SKM-1 treated with dmso at 0.1 percent for 144 hours (cell line): ENCODE results near the gene MROH7.

Experiments
- DNase-seq: peaks from one replicate; lab custom pipeline; 2025; ENCODE audit not compliant: unreplicated experiment; lab: John Stamatoyannopoulos, UW

MROH7 gene

DNA sequence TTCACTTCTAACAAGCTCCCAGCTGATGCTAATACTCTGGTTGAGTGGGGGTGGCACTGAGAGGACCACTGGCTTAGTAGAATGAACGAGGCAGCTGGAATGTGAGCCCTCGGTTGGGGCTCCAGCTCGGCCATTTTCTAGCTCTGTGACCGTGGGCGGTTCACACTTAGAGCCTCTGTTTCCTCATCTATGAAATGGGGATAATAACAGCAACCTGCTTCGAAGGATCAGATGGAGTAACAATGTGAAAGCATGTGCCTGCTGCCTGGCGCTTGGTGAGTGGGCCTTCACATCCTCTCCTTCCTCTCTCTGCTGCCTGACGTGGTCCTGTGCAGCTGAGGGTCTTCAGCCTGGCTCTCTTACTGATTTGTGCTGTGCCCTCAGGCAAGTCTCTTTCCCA lies 53.2 kb downstream of the MROH7 start:
- DNase-seq = no peak

DNA sequence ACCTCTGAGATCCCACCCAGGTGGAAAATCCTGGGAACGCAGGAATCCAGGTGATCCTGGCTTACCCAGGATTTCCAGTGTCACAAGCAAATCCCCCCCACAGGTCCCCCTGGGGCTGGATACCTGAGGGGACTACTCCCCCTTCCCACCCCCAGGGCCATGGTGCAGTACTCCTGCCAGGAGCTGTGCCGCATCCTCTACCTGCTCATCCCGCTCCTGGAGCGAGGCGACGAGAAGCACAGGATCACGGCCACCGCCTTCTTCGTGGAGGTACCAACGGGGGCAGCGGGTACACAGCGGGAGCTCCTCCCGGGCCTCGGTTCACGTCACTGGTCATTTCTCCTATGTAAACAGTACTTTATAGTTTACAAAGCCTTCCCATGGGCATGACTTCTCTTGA lies 53.6 kb downstream of the MROH7 start:
- DNase-seq = no peak

DNA sequence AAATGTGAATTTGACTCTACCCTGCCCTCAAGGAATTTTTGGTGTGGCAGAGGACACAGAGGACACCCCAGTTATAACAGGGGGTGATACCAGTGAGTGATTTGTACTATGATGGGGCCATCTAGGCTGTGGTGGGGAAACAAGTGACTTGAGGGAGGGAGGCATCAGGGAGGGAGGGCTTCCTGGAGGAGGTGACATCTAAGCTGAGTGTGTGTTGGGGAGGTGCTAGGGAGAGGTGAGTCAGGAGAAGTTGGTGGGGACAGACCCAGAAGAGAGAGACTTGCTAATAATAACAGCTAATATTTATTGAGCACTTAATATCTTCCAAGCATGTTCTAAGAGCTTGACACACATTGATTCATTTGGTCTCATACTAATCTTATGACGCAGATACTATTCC lies 54.2 kb downstream of the MROH7 start:
- no peak for DNase-seq

DNA sequence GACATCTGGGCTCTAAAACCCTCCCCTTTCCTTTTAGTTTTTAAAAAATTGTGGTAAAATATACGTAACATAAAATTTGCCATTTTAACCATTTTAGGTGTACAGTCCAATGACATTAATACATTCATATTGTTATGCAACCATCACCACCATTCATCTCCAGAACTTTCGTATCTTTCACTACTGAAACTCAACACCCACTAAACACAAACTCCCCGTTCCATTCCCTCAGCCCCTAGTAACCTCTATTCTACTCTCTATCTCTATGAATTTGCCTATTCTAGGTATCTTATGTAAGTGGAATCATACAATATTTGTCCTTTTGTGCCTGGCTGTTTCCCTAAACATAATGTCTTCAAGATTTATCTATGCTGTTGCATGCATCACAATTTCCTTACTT lies 54.7 kb downstream of the MROH7 start:
- no peak for DNase-seq

DNA sequence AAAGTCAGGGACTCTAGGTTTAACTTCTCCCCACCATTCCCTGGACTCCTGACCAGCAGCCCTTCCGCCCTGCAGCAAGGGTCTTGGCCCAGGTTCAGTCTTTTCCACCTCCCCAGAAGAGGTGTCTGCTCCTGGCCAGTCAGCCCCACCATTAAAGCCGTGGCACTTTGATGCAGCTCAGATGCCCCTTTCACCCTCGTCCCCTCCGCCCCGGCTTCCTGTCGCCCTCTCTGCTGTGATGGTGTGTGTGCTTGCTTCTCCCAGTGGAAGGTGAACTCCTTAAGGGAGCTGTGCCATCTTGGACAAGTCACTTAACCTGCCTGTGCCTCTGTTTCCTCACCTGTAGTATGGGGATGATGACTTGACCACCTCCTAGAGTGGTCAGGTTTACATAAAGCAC lies 56.3 kb downstream of the MROH7 start:
- no peak for DNase-seq

DNA sequence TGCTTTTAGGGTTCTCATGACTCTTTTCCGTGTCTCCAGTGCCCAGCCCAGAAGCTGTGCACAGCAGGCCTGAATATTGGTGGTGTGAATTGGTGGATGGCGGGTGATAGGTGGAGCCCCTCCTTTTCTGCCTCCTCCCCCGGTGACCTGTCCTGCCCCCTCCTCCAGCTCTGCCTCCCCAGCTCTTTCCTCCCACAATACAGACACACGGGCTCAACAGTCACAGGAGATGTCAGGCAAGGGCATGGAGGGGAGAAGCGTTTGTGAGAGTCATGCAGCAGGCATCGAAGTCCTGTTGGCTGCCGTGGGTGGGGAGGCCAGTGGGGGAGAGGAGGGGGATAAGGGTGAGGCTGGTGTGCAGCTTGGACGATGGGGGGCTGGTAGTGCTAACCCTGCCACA lies 56.8 kb downstream of the MROH7 start:
- DNase-seq = no peak

GRCh38 chr1:54699936-54700525 lies 58.4 kb downstream of the MROH7 start:
- no peak for DNase-seq

DNA sequence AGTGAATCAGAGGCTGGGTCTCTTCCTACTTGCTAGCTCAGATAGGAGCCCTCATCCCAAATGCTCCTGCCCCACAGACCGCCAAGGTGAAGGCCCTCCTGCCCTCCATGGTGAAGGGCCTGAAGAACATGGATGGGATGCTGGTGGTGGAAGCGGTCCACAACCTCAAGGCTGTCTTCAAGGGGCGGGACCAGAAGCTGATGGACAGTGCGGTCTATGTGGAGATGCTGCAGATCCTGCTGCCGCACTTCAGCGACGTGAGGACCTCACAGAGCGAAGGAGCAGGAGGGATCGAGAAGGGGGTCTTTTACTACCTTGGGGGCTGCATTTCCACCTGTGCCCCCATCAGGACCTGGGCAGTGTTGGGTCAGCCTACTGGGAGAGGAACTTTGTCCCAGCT lies 59.5 kb downstream of the MROH7 start:
- DNase-seq = no peak

GRCh38 chr1:54701996-54702395 lies 60.4 kb downstream of the MROH7 start:
- DNase-seq = no peak

DNA sequence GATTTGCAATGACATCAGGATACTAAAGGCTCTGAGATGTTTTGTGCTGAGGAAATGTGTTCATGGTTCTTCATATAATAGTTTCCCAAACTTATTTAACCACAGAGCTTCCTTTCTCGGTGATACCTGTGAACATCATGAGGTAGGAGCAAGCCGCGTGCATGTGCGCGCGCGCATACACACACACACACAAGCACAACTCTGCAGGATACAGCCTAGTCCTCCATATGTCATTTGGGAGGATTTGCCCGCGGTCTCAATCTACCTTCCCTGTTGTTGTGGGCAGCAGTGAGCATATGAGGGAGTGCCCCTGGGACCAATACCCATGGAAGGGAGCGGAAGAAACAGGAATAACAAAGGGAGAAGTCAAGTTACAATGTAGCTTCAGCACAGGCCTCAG lies 61.9 kb downstream of the MROH7 start:
- DNase-seq = no peak

- DNase-seq = no peak
Observed at GRCh38 chr1:54705153-54705552, 63.6 kb downstream of the MROH7 start.

GRCh38 chr1:54706419-54706818 lies 64.8 kb downstream of the MROH7 start:
- DNase-seq = no peak

- DNase-seq = no peak
Observed at GRCh38 chr1:54708385-54708784, 66.8 kb downstream of the MROH7 start.

- no peak for DNase-seq
Observed at GRCh38 chr1:54709547-54710292, 68.1 kb downstream of the MROH7 start.

- no peak for DNase-seq
Observed at GRCh38 chr1:54710434-54710833, 68.8 kb downstream of the MROH7 start.

DNA sequence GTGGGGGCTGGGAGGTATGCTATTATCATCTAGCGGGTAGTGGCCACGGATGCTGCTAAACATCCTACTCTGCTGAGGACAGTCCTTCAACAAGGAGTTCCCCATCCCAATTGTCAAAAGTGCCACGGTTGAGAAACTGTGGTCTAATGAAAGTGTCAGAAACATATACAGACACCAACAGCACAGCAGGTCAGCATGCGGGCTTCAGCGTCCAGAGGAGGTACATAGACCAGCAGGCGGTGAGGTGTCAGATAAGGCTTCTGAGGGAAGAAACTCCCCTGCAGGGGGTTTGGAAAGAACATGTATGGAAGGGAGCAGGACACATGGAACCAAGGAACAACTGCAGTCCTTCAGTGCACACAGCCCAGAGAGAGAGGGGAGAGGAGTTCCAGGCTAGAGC lies 69.3 kb downstream of the MROH7 start:
- DNase-seq = no peak

DNA sequence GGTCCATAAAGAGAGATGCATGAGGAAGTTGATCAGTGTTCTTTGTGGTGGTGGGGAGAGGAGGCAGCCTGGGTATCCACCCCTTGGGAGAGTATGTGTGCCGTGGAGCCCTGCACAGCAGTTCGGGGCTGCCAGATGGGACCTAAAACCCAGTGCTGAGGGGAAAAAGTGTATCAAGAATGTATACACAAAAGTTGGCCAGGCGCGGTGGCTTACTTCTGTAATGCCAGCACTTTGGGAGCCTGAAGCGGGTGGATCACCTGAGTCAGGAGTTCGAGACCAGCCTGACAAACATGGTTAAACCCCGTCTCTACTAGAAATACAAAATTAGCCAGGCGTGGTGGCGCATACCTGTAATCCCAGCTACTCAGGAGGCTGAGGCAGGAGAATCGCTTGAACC lies 70.0 kb downstream of the MROH7 start:
- no peak for DNase-seq

GRCh38 chr1:54714881-54715492 lies 73.4 kb downstream of the MROH7 start:
- DNase-seq = no peak

DNA sequence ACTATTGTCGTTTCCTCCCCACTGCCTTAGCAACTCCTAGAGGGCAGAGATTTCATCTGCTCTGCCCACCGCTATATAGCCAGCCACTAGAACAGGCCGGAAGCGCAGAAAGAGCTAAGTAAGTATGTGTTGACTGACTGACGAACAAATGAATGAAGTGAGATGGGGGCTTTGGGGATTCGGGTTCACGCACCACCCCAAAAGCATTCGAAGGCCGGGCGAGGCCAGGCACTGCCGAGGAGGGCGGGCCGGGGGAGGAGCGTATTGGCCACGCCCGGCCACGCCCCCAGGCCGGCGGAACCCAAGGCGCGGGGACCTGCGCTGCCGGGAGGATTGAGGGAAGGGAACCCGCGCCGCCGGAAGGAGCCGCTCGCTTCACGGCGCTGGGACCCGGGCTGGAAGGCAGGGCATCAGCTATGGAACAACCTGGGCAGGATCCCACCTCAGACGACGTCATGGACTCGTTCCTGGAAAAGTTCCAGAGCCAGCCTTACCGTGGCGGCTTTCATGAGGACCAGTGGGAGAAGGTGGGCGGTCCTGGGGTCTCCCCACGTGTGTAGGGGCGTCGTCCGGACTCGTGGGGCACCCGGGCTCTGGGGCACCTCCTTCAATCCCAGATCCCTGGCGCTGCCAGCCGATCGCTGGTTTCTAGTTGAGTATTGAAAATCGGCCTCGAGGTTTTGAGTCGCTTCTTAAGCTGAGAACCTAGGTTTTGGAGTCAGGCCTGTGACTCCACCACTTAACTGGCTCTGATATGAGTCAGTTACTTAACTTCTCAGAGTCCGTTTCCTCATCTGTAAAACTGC lies 74.1 kb downstream of the MROH7 start, which contains the start of gene TTC4:
Gene TTC4, plus strand, starts transcription at position 369 of the 806 bp plus-strand sequence. Its CDS starts 48 bp downstream, at position 417.
- DNase-seq = peak; percentile 86

DNA sequence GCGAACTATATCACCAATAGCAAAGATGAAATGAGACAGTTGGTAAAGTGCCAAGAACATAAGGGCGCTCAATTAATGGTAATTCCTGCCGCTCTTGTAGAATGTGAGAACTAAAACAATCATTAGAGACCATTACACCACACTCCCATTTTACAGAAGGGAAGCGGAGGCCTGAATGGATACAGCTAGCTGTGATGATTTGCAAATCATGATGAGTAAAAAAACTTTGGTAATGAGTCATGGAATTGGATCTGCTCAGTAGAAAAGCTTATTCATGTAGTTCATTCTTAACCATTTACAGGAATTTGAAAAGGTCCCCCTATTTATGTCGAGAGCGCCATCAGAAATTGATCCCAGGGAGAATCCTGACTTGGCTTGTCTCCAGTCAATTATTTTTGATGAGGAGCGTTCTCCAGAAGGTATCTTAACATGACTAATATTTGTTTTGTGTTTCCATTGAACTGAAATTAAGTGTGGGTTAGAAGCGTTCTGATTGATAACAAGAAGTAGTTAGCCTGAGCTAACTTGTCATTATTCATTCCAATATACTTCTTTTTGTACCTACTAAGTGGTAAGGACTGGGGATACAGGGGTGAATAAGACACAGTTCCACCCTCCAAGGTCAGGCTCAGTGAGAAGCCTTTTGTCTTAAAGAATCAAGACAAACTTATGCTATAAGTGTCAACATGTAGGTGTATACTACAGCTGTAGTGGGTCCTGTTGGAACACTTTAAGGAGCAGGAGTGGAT lies 74.9 kb downstream of the MROH7 start:
- no peak for DNase-seq

- no peak for DNase-seq
Observed at GRCh38 chr1:54721719-54722118, 80.1 kb downstream of the MROH7 start.
